ENCODE data around the gene ZNRD2. TPM values are rescaled to one million over a fixed set of nuclear protein-coding genes. Genes with fewer than 3 reads are reported as not detected.

Gene ZNRD2
- polyA plus RNA-seq, 3 donors: 48.5 to 65.1 (median 56.2) TPM

DNA sequence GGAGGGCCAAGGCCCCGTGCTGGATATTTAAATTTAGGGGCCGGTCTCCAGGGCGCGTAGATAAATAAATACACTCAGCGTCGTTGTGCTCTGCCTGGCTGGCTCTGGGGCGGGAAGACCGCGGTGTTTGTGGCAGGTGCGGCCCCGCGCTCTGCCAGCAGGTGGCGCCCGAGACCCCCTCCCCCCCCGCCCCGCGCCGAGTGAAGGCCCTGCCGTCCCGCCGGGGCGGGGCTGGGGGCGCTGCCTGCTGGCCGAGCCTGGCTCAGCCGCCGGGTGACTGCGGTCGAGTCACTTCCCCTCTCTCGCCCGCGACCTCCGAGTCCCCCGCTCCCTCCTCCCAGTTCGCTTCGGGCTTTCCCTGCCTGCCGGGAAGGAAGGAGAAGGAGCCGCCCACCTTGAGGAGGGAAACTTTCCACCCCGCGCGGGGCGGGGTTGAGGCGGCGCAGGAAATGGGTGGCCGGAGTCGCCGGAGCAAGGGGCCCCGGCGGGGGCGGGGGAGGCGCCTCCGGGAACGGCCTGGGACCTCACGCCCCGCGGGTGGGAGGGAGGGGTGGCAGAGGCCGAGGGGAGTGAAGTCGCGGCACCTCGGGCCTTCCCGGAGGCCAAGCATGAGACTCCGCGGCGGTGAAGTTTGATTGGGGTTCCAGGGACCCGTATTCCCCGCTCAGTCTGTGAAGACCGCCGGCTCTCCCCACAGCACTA, 4.0 kb downstream of the ZNRD2 start:
- peaks cover 0 to 2% (median 0%) of the 10 kb centered on the region in 7 donors for H3K9me3 Mint-ChIP-seq
- Histone ChIP-seq H3K4me3 (replicated peaks in 1 of 3; ENCODE audit: low read depth in 2 of 3, low read length in 3 of 3) (peak overlapping the region; percentile 68 to 100 (median 98)), H3K4me2 (replicated peaks; ENCODE audit: extremely low read depth, low read length, poor library complexity, severe bottlenecking) (peak overlapping the region; percentile 97), H4K20me1 (ENCODE audit: insufficient read depth, low read length) (peaks cover 63% of the 10 kb centered on the region), H3K27ac (ENCODE audit: low read depth in 1 of 2, low read length in 2 of 2) (peak overlapping the region; percentile 85 to 90), H3K4me1 (ENCODE audit: control insufficient read depth in 1 of 2, insufficient read depth in 2 of 2, low read length in 2 of 2) (peaks cover 65 to 77% of the 10 kb centered on the region in 2 donors), H3K9ac (ENCODE audit: insufficient read depth, low read length, poor library complexity, severe bottlenecking) (peak overlapping the region; percentile 80), H3K9me3 (replicated peaks in 1 of 2; ENCODE audit: control insufficient read depth in 1 of 2, insufficient read depth in 1 of 2, low read length in 2 of 2) (no peaks in the 10 kb centered on the region), H3K27me3 (ENCODE audit: control insufficient read depth in 2 of 2, insufficient read depth in 2 of 2, low read length in 2 of 2) (no peaks in the 10 kb centered on the region), H3K36me3 (replicated peaks in 1 of 2; ENCODE audit: control insufficient read depth in 1 of 2, insufficient read depth in 2 of 2, low read length in 2 of 2) (peaks cover 12 to 13% of the 10 kb centered on the region in 2 donors), H2AFZ (ENCODE audit: insufficient read depth, low read depth, low read length, poor library complexity, severe bottlenecking) (peak overlapping the region; percentile 8), H3K79me2 (ENCODE audit: insufficient read depth, low read length) (peaks cover 78% of the 10 kb centered on the region)
- peak overlapping the region; percentile 90 to 94 for H3K4me3 Mint-ChIP-seq
- 0% methylated on average over 41 of the region's 67 CpGs for WGBS (ENCODE audit: insufficient coverage)
- peak; percentile 93 to 97 (median 95) for DNase-seq
- intact Hi-C loops (cut with micrococcal nuclease): loop anchor here (2.0 to 10.0 kb wide), 2 partner anchors 33 to 549 kb away; partner anchors contain the start of gene SNX15 (in 1 of the 2)
- no peaks in the 10 kb centered on the region for H3K27me3 Mint-ChIP-seq (ENCODE audit: low read depth in 3 of 3)
- TF ChIP-seq, protein P1, sequence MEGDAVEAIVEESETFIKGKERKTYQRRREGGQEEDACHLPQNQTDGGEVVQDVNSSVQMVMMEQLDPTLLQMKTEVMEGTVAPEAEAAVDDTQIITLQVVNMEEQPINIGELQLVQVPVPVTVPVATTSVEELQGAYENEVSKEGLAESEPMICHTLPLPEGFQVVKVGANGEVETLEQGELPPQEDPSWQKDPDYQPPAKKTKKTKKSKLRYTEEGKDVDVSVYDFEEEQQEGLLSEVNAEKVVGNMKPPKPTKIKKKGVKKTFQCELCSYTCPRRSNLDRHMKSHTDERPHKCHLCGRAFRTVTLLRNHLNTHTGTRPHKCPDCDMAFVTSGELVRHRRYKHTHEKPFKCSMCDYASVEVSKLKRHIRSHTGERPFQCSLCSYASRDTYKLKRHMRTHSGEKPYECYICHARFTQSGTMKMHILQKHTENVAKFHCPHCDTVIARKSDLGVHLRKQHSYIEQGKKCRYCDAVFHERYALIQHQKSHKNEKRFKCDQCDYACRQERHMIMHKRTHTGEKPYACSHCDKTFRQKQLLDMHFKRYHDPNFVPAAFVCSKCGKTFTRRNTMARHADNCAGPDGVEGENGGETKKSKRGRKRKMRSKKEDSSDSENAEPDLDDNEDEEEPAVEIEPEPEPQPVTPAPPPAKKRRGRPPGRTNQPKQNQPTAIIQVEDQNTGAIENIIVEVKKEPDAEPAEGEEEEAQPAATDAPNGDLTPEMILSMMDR (IDR thresholded peaks at IDR 0.05): peak; percentile 99
- peaks cover 10 to 23% of the 10 kb centered on the region in 2 donors for H3K36me3 Mint-ChIP-seq
- H3K4me1 Mint-ChIP-seq: peaks cover 60% of the 10 kb centered on the region
- H3K27ac Mint-ChIP-seq: peak overlapping the region; percentile 93 to 99 (median 97)

DNA sequence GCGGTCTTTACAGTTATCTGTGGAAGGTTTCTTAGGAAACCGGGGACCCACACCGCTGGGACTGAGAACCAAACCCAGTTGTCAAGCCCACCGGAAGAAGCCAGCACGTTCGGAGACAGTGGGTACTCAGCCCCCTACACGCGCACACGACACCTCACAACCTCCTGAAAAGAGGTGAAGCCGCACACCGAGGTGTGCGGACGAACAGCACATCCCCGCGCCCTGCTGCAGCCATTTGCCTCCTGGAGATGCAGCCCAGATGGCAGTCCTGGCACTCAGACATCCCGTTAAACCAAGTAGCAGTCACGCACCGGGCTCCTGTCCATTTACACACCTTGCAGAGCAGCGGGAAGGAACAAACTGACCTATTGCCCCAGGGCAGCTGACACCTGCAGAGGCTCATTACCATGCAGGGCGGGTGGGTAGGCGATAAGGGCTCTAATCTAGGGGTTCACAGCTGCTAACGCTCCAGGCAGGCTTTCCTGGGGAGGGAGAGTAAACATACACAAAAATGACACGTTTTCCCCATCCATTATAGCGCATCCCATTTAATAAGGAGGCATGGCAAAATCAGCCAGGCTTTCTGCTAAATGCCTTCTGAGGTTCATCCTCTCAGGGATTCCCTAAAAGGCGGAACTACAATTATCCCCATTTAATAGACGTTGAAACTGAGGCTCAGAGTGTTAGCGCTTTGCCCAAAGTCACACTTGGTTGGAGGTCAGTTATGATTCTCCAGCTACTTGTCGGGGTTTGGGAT, 4.7 kb downstream of the ZNRD2 start:
- Histone ChIP-seq H3K9me3 (replicated peaks in 1 of 2; ENCODE audit: control insufficient read depth in 1 of 2, insufficient read depth in 1 of 2, low read length in 2 of 2) (no peaks in the 10 kb centered on the region), H3K9ac (ENCODE audit: insufficient read depth, low read length, poor library complexity, severe bottlenecking) (peak overlapping the region; percentile 80), H3K36me3 (replicated peaks in 1 of 2; ENCODE audit: control insufficient read depth in 1 of 2, insufficient read depth in 2 of 2, low read length in 2 of 2) (peaks cover 19 to 20% of the 10 kb centered on the region in 2 donors), H3K27me3 (ENCODE audit: control insufficient read depth in 2 of 2, insufficient read depth in 2 of 2, low read length in 2 of 2) (no peaks in the 10 kb centered on the region), H3K4me1 (ENCODE audit: control insufficient read depth in 1 of 2, insufficient read depth in 2 of 2, low read length in 2 of 2) (peaks cover 66 to 78% of the 10 kb centered on the region in 2 donors), H2AFZ (ENCODE audit: insufficient read depth, low read depth, low read length, poor library complexity, severe bottlenecking) (peak overlapping the region; percentile 8), H3K79me2 (ENCODE audit: insufficient read depth, low read length) (peaks cover 83% of the 10 kb centered on the region), H3K4me3 (replicated peaks in 1 of 3; ENCODE audit: low read depth in 2 of 3, low read length in 3 of 3) (peak overlapping the region; percentile 68 to 100 (median 98)), H4K20me1 (ENCODE audit: insufficient read depth, low read length) (peaks cover 70% of the 10 kb centered on the region), H3K27ac (ENCODE audit: low read depth in 1 of 2, low read length in 2 of 2) (peak overlapping the region; percentile 85 to 90), H3K4me2 (replicated peaks; ENCODE audit: extremely low read depth, low read length, poor library complexity, severe bottlenecking) (peak overlapping the region; percentile 97)
- H3K4me1 Mint-ChIP-seq: peaks cover 62% of the 10 kb centered on the region
- H3K4me3 Mint-ChIP-seq: peak overlapping the region; percentile 90 to 94
- H3K36me3 Mint-ChIP-seq: peaks cover 18 to 30% of the 10 kb centered on the region in 2 donors
- intact Hi-C loops (cut with micrococcal nuclease): loop anchor here (2.0 to 10.0 kb wide), 3 partner anchors 34 to 550 kb away; partner anchors contain the start of genes MAP3K11 (in 1 of the 2) and SNX15 (in 1 of the 2)
- peaks cover 0 to 2% (median 0%) of the 10 kb centered on the region in 7 donors for H3K9me3 Mint-ChIP-seq
- H3K27me3 Mint-ChIP-seq (ENCODE audit: low read depth in 3 of 3): no peaks in the 10 kb centered on the region
- DNase-seq: peak in 1 of 3 donors; percentile 29
- 3% methylated on average over 22 of the region's 28 CpGs for WGBS (ENCODE audit: insufficient coverage)
- TF ChIP-seq, protein P1 (IDR thresholded peaks at IDR 0.05): no peak
- H3K27ac Mint-ChIP-seq: peak overlapping the region; percentile 93 to 99 (median 97)
